Fibroblast of pulmonary artery (primary cell): Measurements from ENCODE around the gene PYGO1.
"Not testable (repeated sequence)": the region's sequence is repeated elsewhere in the genome, so short reads cannot be mapped to it uniquely, and the experiment has no call there.

ENCODE experiments used
- DNase-seq: peaks from one replicate; pipeline ENCODE4 v3.0.0-alpha.2; 2010; ENCODE audit warnings: low read depth
- H3K4me3 ChIP-seq: replicated peaks from 2 replicates; pipeline ENCODE4 v1.5.1; 2011; ENCODE audit warnings: low read depth, mild to moderate bottlenecking, control low read depth, low read length, moderate library complexity
- CTCF ChIP-seq: IDR thresholded peaks from 2 replicates; pipeline ENCODE4 v1.5.1; 2011; ENCODE audit warnings: mild to moderate bottlenecking, control low read depth, low read length, inconsistent platforms; ENCODE audit errors: missing control alignments

PYGO1 gene

GRCh38 chr15:55513621-55514413 is 74.3 kb downstream of the PYGO1 start:
- DNase-seq: peak; percentile 45
- TF ChIP-seq CTCF: peak; percentile 49
- not testable (repeated sequence) for H3K4me3 ChIP-seq

GRCh38 chr15:55513152-55513551 is 75.0 kb downstream of the PYGO1 start:
- no peak for TF ChIP-seq CTCF
- no peak for DNase-seq
- no peak overlapping the region for H3K4me3 ChIP-seq

- H3K4me3 ChIP-seq: no peak overlapping the region
- no peak for DNase-seq
- TF ChIP-seq CTCF: no peak
Observed at GRCh38 chr15:55507567-55507966, 80.6 kb downstream of the PYGO1 start.

- not testable (repeated sequence) for H3K4me3 ChIP-seq, DNase-seq
Observed at GRCh38 chr15:55505407-55505806, 82.7 kb downstream of the PYGO1 start.

- no peak for DNase-seq
- H3K4me3 ChIP-seq: no peak overlapping the region
- TF ChIP-seq CTCF: no peak
Observed at GRCh38 chr15:55499151-55499550, 89.0 kb downstream of the PYGO1 start.

GRCh38 chr15:55498109-55498938 is 89.8 kb downstream of the PYGO1 start:
- peak; percentile 90 for DNase-seq
- H3K4me3 ChIP-seq: peak overlapping the region; percentile 89

- no peak overlapping the region for H3K4me3 ChIP-seq
- DNase-seq: no peak
- TF ChIP-seq CTCF: no peak
Observed at GRCh38 chr15:55496716-55497115, 91.4 kb downstream of the PYGO1 start.

- TF ChIP-seq CTCF: no peak
- no peak for DNase-seq
- H3K4me3 ChIP-seq: no peak overlapping the region
Observed at GRCh38 chr15:55494931-55495330, 93.2 kb downstream of the PYGO1 start.

- H3K4me3 ChIP-seq: not testable (repeated sequence)
- DNase-seq: peak; percentile 40
Observed at GRCh38 chr15:55488952-55489600, 99.1 kb downstream of the PYGO1 start.
